Breast epithelium (tissue), 4 donors: ENCODE measurements around the gene GOLGA6B. TPM values are rescaled to one million over a fixed set of nuclear protein-coding genes. Genes with fewer than 3 reads are reported as not detected.
"Not testable (repeated sequence)": the region's sequence is repeated elsewhere in the genome, so short reads cannot be mapped to it uniquely, and the experiment has no call there.

Experiments
- DNase-seq, 2 donors: peaks; one replicate each; pipeline ENCODE4 v3.0.0-alpha.2; 2019; ENCODE audit warnings: low spot score in 2 of 2
- H3K27ac ChIP-seq, 2 donors: fragments of 200-600 bp; sonication (generic) in 1 of 2; one replicate each; pipeline ENCODE4 v1.5.1; 2016 to 2019; ENCODE audit warnings: mild to moderate bottlenecking in 1 of 2
- H3K27me3 ChIP-seq, 2 donors: fragments of 200-600 bp; sonication (generic) in 1 of 2; one replicate each; pipeline versions ENCODE4 v1.5.1 to v1.6.0; 2017 to 2019; ENCODE audit warnings: control low read depth in 1 of 2, mild to moderate bottlenecking in 1 of 2
- H3K36me3 ChIP-seq: fragments of 200-600 bp; one replicate; pipeline ENCODE4 v1.5.1; 2019
- H3K4me1 ChIP-seq, 2 donors: fragments of 200-600 bp; sonication (generic); one replicate each; pipeline ENCODE4 v1.5.1; 2016 to 2019; ENCODE audit warnings: control low read depth in 1 of 2
- H3K4me3 ChIP-seq, 3 donors: fragments of 200-600 bp; sonication (generic); 1 replicate in 2 of 3; 2 replicates in 1 of 3; pipeline ENCODE4 v1.5.1; 2016 to 2019; ENCODE audit warnings: mild to moderate bottlenecking in 3 of 3, moderate library complexity in 2 of 3
- H3K9me3 ChIP-seq, 2 donors: fragments of 200-600 bp; sonication (generic) in 1 of 2; one replicate each; pipeline ENCODE4 v1.5.1; 2016 to 2019; ENCODE audit warnings: control low read depth in 1 of 2
- POLR2A ChIP-seq: fragments of 450-650 bp; IDR thresholded peaks from one replicate; pipeline ENCODE4 v1.6.1; 2016; ENCODE audit warnings: antibody characterized with exemption, mild to moderate bottlenecking, moderate library complexity
- POLR2AphosphoS5 ChIP-seq, 3 donors: sonication (generic); formaldehyde crosslinking; IDR thresholded peaks; one replicate each; pipeline ENCODE4 v1.6.1; 2017; ENCODE audit warnings: antibody characterized with exemption in 3 of 3
- intact Hi-C: fragments of 100-400 bp; cut with DNase I; formaldehyde crosslinking; loops from one replicate; pipeline ENCODE4 v1.15.1; 2023; ENCODE audit warnings: low total_unique reads
- total RNA-seq, 3 donors: library from RNA; depleted of rRNA; stranded (reverse); fragments of >200 nt; gene quantifications; one replicate each; pipeline ENCODE4 v1.1.0, GENCODE V29; 2016
- TF ChIP-seq, protein P1 (sequence below), 3 donors: fragments of 450-650 bp; IDR thresholded peaks; one replicate each; pipeline ENCODE4 v1.5.1; 2016 to 2017; ENCODE audit warnings: antibody characterized with exemption in 3 of 3, mild to moderate bottlenecking in 3 of 3, moderate library complexity in 3 of 3

The GOLGA6B gene
- total RNA-seq, 3 donors from 2014 or later: not detected

DNA sequence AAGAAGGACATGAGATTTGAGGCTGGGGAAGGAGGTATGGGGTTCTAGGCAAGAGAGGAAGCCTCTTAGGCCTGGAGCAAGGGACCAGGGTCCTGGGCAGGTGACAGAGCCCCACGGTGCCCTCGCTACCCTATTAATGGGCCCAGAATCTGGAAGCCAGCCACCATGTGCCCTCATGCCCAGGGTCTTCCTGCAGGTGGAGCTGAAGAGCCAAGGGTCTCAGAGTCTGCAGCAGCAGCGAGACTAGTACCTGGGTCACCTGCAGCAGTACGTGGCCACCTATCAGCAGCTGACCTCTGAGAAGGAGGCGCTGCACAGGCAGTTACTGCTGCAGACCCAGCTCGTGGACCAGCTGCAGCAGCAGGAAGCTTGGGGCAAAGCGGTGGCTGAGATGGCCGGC is 9.4 kb downstream of the GOLGA6B start:
- intact Hi-C loops, DNase-seq, H3K4me1 ChIP-seq, H3K36me3 ChIP-seq, H3K4me3 ChIP-seq, H3K27me3 ChIP-seq, H3K27ac ChIP-seq, H3K9me3 ChIP-seq: not testable (repeated sequence)

DNA sequence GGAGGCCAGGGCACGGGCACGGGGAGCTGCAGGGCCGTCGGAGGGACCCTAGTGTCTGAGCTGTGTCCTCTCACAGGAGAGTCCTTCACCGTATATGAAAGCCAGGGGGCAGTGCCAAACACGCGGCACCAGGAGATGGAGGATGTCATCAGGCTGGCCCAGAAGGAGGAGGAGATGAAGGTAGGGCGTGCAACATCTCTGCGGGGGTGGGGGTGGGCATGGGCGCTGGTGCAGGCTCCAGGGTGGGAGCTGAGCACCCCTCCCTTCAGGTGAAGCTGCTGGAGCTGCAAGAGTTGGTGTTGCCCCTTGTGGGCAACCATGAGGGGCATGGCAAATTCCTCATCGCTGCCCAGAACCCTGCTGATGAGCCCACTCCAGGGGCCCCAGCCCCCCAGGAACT is 11.2 kb downstream of the GOLGA6B start:
- intact Hi-C loops, H3K9me3 ChIP-seq, DNase-seq: not testable (repeated sequence)

DNA sequence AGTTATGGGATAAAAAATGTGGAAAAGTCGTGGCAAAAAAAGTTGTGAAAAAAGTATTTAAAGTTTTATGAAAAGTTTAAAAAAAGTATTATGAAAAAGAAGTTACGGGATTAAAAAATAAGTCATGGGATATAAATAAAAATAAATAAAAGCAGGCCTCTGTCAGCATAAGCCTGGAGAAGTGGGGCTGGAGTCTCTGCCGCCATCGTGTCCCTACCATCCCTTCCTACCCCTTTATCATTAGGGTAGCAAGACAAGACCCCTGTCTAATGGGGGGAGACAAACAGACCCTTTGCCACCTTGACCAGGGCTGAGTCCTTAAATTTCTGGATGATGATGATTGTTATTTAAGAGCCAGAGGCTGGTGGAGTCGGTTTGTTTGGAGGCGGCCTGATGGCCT is 15.3 kb downstream of the GOLGA6B start:
- DNase-seq, H3K27me3 ChIP-seq, H3K9me3 ChIP-seq, H3K27ac ChIP-seq, H3K36me3 ChIP-seq, H3K4me1 ChIP-seq, intact Hi-C loops, H3K4me3 ChIP-seq: not testable (repeated sequence)

More for the DNA sequence above, 11.2 kb downstream of the GOLGA6B start:
- not testable (repeated sequence) for H3K27me3 ChIP-seq, H3K36me3 ChIP-seq, H3K4me3 ChIP-seq, H3K27ac ChIP-seq, H3K4me1 ChIP-seq

DNA sequence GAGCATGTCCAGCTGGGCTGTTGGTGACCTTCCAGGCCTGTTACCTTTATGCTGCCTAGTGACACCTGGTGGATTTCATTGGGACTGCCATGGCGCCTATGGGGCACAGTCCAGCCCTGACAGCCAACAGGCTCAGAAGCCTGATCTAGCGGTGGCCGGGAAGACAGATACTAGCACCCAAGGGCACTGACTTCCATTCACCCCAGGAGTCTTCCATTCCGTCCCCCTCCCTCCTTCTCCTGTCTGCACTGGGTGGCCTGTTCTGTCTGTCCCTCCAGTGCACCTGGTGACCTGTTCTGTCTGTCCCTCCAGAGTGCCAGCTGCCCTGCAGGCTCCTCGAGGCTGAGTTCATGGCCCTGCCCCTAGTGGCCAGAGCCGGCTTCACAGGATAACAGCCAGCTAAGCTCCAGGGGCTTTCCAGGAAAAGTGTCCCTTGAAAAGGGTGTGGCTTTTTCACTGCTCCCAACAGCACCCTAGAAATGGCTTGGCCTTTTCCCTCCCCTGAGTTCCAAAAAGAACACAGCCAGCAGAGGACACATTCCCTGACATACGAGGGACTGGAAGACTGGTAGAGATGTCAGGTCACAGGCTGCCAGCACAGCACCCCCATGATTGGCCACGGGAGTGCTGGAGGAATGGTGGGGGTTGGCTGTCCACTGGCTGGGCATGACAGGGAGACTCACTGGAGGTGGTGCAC is 16.3 kb downstream of the GOLGA6B start:
- H3K27me3 ChIP-seq, H3K36me3 ChIP-seq, intact Hi-C loops, H3K9me3 ChIP-seq, H3K27ac ChIP-seq, H3K4me1 ChIP-seq: not testable (repeated sequence)
- peak; percentile 72 to 78 for DNase-seq
- TF ChIP-seq, protein P1, sequence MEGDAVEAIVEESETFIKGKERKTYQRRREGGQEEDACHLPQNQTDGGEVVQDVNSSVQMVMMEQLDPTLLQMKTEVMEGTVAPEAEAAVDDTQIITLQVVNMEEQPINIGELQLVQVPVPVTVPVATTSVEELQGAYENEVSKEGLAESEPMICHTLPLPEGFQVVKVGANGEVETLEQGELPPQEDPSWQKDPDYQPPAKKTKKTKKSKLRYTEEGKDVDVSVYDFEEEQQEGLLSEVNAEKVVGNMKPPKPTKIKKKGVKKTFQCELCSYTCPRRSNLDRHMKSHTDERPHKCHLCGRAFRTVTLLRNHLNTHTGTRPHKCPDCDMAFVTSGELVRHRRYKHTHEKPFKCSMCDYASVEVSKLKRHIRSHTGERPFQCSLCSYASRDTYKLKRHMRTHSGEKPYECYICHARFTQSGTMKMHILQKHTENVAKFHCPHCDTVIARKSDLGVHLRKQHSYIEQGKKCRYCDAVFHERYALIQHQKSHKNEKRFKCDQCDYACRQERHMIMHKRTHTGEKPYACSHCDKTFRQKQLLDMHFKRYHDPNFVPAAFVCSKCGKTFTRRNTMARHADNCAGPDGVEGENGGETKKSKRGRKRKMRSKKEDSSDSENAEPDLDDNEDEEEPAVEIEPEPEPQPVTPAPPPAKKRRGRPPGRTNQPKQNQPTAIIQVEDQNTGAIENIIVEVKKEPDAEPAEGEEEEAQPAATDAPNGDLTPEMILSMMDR (IDR thresholded peaks at IDR 0.05): peak in 2 of 3 donors; percentile 76 to 80
- H3K4me3 ChIP-seq: peak overlapping the region in 2 of 3 donors; percentile 26 to 53

DNA sequence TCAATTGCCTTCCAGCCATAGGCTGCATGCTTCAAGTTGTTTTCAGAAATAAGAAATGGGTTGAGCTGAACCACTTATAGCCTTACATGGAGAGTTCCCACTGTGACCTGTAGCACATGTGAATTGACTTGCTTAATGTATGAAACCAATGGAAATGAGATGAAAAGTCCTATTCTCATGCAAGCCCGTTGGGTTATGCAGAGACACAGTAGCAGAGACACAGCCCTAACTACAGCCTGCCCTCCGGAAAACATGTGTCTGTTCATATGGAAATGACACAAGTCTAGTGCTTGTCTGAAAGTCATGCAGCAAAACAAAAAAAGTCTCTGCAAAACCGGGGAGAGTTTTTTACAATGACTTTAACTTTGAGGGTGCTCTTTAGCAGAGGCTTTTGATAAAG is 17.0 kb downstream of the GOLGA6B start:
- TF ChIP-seq POLR2AphosphoS5 (IDR thresholded peaks at IDR 0.05) (no peak), POLR2A (no peak)
- TF ChIP-seq, protein P1 (IDR thresholded peaks at IDR 0.05): no peak
- Histone ChIP-seq H3K9me3 (no peaks in the 10 kb centered on the region), H3K4me3 (no peak overlapping the region), H3K27me3 (no peaks in the 10 kb centered on the region), H3K4me1 (no peaks in the 10 kb centered on the region), H3K36me3 (no peaks in the 10 kb centered on the region), H3K27ac (no peak overlapping the region)
- intact Hi-C loops: no loop called here
- no peak for DNase-seq

DNA sequence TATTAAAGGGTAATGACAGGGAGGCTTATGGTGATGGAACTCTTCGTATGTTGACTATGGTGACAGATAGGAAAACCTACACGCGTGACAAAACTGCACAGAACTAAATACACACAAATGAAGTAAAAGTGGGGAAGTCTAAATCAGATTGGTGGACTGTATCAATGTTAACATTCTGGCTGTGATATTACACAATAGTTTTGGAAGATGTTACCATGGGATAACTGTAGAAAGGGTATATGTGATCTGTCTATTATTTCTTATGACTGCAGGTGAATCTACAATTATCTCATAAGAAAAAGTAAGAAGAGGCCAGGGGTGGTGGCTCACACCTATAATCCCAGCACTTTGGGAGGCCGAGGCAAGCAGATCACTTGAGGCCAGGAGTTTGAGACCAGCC is 22.3 kb downstream of the GOLGA6B start:
- peaks cover 0 to 7% of the 10 kb centered on the region in 2 donors for H3K27me3 ChIP-seq
- no peaks in the 10 kb centered on the region for H3K9me3 ChIP-seq
- H3K27ac ChIP-seq: no peak overlapping the region
- no peak for TF ChIP-seq POLR2A
- TF ChIP-seq POLR2AphosphoS5 (IDR thresholded peaks at IDR 0.05): no peak
- TF ChIP-seq, protein P1 (IDR thresholded peaks at IDR 0.05): no peak
- H3K4me1 ChIP-seq: no peaks in the 10 kb centered on the region
- no peaks in the 10 kb centered on the region for H3K36me3 ChIP-seq
- no peak overlapping the region for H3K4me3 ChIP-seq
- intact Hi-C loops: no loop called here
- DNase-seq: no peak

DNA sequence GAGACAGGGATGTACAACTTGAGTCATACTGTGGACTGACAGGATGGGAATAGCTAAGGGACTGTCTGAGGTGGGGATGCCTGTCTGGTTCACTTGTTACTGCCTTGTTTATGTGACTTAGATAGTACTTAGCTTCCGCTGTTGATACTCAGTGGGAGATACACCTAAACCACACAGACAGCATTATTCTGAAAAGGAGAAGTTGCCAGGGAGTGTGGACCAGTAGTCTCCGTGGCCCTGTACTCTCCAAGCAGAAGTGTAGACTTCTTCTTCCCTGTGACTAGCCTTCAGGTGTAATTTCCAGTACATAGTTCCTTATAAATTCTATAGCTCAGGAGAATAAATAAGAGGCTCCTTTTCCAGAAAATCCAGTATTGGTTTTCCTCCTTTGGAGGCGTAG is 26.4 kb downstream of the GOLGA6B start:
- TF ChIP-seq POLR2A (no peak), POLR2AphosphoS5 (IDR thresholded peaks at IDR 0.05) (no peak)
- TF ChIP-seq, protein P1 (IDR thresholded peaks at IDR 0.05): no peak
- intact Hi-C loops: no loop called here
- no peaks in the 10 kb centered on the region for H3K4me1 ChIP-seq

More for the DNA sequence above, 26.4 kb downstream of the GOLGA6B start:
- Histone ChIP-seq H3K27ac (no peak overlapping the region), H3K36me3 (no peaks in the 10 kb centered on the region), H3K9me3 (no peaks in the 10 kb centered on the region), H3K27me3 (peaks cover 0 to 7% of the 10 kb centered on the region in 2 donors), H3K4me3 (no peak overlapping the region)
- no peak for DNase-seq
